ENCODE measurements around the gene TRIM8.

TRIM8 gene

DNA sequence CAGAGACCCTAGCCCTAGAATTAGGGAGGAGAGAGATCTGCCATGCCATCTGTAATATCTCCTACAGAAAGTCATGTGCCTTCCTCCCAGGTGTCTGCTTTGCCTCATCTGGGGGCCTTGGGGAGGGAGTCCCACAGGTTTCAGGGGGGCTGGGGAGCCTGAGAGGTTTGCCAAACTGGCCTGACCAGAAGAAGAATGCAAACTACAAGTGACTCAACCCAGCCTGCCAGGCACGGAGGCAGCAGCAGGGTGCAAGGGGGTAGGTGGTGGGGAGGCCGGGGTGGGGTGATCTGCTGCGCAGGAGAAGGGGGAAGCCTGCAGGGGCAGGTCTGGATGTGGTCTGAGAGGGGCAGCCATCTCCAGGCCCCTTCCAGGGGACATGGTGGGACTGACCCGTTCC lies 9.6 kb upstream of the TRIM8 start:
- DNase-seq, result no peak

DNA sequence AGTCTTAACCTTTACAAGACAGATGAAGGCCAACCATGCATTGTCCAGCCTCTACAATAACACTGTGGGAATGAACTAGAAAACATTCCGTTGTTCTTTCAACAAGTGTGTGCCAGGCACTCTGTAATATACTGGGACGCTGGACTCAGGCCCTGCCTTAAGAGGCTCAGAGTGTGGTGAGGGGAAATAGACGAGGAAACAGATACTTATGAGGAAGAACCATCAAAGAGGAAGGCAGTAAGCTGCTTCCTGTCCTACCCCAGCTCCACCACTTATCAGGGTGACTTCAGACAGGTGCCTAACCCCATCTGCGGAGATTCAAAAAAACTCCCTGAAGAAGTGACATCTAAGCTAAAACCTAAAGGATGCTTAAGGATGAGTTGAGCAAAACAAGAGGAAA lies 8.9 kb upstream of the TRIM8 start:
- no peak for DNase-seq

DNA sequence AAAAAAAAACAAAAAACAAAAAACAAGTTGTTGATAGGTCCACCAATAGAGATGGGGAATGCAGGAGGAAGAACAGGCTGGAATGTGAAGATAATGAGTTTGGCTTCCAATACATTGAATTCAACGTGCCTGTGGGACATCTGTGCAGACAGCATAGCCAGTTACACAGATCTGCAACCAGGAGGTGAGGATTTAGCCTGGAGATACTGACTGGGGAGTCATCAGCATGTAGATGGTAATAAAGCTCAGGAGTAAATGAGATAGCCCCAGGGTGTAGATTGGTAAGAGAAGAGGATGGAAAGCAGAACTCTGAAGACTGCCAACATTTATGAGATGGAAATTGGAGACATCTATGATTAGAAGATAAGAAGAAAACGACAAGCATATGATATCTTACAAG lies 4.7 kb upstream of the TRIM8 start:
- DNase-seq, result no peak

DNA sequence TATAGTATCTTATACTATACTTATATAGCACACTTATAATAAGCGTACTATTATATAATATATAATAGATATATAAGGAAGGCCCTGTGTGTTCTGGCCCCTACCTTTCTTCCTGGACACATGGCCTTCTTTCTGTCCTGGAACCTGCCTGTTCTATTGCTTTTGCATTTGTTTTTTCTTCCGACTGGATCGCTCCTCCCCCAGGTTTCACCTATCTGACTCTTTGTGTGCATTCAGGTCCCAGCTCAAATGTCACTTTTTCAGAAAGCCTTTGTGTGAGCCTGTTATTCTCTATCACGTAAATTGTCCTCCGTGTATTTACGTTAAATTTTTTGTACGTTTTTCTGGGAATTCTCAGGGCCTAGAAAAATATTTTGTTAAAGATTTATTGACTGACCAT lies 2.9 kb upstream of the TRIM8 start:
- DNase-seq, result no peak

DNA sequence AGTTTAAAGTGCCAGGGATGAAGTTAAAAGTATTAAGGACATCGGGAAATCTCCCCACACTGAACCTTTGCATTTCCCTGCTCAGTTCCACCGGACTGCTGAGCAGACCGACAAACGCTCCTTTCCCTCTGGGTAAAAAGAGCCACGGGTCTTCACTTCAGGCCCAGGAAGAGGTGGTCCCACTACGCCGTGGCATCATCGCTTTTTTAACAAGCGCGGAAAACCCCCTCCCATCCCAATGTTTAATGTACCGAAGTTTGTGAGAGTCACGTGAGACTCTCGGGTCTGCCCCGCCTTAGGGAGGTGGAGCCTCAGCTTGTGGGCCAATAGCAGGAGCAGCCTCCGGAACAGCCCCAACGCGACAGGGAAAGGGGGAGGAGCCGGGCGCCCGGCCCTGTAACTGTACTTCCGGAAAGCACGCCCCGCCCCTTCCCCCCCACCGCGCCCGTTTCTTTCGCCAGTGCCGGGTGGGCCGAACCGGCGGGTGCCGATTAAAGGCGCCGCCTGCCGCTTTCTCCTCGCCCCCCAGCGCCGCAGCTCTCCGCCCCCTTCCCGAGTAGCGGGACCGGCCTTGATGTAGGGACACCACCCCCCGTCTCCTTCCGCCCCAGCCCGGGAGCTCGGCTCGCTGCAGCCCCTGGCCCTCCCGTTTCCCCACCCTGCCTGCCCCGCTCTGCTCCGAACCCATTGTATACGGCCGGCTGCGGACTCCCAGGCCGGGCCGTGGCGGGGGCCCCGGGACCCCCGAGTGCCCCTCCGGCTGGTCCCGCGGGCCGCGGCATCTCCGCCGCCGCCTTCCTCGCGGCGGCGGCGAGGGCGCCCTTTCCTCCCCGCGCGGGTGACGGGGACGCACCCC lies 2.2 kb upstream of the TRIM8 start:
- peak; percentile 91 for DNase-seq

DNA sequence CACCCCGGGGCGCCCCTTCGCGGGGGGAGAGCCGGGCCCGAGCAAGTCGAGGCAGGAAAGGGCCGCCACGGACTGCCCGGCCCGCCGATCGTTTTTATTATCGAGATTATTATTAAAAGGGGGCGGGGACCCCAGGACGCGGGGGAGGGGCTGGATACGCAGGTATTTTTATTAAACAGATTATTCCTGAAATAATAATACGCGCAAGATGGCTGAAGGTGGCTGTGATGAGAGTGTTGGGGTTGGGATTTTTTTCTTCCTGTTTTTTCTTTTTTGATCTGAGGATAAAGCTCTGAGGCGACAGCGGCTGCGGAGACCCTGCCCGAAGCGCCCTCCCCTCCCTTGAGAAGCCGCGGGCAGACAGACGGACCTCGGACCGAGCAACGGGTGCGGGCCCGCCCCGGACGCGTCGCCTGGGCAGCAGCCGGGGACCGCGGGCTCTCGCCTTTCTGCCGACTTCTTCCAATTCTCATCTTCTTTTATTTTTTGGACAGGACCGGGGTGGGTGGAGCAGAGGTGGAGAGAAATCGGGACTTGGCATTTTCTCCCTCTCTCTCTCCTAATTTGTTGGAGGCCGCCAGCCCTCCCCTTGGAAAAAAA lies 1.4 kb upstream of the TRIM8 start:
- DNase-seq, result no peak

DNA sequence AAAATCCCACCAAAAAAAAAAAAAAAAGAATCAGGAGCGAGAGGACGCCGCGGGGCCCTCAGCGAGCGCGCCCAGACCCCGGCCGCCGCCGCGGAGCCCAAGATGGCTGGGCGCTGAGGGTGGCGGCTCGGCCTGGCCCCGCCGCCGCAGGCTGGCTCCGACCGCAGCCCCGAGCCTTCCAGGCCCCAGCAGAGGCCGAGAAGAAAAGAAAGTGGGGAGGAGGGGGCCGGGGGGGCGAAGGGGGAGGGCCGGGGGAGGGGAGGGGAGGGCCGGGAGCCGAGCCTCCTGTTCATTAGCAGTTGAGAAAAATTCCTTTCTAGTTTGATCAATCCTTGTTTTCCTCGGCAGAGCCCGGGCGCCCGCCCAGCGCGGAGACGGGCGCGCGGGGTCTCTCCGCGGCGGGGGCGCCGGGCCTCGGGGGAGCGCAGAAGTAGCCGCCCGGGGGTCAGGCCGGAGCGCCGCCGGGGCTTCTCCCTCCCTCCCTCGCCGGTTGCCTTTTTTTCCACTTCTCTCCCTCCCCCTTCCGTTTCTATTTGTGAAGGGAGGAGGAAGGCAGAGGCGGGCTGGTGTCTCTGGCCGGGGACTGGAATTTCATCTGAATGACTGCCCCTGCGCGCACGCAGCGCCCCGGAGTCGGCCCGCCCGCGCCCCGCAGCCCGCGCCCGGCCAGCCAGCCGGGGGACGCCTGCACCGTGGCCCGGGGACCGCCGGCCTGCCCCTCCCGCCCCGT lies 778 bp upstream of the TRIM8 start:
- DNase-seq, result no peak

DNA sequence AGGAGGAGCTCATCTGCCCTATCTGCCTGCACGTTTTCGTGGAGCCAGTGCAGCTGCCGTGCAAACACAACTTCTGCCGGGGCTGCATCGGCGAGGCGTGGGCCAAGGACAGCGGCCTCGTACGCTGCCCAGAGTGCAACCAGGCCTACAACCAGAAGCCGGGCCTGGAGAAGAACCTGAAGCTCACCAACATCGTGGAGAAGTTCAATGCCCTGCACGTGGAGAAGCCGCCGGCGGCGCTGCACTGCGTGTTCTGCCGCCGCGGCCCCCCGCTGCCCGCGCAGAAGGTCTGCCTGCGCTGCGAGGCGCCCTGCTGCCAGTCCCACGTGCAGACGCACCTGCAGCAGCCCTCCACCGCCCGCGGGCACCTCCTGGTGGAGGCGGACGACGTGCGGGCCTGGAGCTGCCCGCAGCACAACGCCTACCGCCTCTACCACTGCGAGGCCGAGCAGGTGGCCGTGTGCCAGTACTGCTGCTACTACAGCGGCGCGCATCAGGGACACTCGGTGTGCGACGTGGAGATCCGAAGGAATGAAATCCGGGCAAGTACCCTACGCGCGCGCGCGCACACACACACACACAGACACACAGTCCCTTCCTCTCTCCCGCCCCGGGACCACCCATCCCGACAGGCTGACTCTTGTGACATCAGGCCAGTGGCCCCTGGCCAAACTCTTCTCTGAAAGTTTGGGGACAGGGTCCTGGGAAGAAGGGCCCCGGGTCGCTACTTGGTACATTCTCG lies 538 bp downstream of the TRIM8 start:
- DNase-seq, result peak; percentile 49

DNA sequence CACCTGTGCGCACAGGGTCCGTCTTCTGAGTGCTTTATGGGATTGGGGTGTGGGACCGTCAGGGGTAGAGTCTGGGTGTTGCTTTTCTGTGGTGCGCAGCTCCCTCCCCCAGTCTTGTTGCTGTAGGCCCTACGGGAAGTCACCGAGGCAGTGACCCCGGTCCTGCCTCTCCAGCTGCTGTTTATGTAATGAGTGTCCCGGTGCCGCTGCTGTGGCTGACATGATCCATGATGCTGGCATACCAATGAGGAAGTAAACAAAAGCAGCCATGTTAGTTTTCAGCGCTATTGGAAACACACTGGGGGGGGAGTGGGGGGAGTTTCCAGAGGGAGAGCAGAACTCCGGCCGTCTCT lies 1.1 kb downstream of the TRIM8 start:
- no peak for DNase-seq

DNA sequence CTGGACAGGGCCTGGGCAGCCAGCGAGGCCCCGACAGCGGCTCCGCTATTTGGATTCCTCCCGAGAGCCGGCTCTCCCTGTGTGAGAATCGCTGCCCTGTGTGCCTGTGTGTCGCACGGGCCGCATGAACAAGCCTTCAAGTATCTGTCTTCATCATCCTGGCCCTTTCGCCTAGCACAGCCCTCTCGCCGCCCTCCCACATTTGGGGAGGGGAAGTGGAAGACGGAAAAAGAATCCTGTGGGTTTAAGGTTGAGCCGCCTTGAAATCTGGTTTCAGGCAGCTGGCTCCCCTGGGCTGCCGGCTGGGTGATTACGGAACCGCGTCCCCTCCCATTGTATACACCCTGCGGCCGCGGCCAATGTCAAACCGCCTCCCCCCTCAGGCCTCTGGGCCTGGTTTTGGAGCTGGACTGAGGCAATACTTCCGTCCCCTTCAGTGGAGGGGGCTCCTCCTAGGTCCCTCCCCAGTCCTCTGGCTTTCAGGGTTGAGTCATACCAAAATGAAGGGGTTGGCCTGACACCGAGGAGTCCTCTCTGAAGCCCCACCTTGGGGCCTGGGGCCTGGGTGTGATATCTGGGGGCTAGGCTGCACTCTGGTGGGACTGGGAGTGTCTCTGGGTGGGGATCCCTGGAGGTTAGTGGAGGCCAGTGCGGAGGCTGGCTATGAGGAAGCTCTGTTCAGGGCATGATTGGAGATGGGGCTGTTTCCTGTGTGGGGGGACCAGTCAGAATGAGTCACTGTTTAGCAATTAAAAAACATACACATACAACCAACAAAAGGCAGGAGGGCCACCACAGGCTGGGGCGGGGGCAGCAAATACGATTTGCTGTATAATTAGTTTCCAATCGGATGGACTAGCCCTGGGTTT lies 1.7 kb downstream of the TRIM8 start:
- no peak for DNase-seq

DNA sequence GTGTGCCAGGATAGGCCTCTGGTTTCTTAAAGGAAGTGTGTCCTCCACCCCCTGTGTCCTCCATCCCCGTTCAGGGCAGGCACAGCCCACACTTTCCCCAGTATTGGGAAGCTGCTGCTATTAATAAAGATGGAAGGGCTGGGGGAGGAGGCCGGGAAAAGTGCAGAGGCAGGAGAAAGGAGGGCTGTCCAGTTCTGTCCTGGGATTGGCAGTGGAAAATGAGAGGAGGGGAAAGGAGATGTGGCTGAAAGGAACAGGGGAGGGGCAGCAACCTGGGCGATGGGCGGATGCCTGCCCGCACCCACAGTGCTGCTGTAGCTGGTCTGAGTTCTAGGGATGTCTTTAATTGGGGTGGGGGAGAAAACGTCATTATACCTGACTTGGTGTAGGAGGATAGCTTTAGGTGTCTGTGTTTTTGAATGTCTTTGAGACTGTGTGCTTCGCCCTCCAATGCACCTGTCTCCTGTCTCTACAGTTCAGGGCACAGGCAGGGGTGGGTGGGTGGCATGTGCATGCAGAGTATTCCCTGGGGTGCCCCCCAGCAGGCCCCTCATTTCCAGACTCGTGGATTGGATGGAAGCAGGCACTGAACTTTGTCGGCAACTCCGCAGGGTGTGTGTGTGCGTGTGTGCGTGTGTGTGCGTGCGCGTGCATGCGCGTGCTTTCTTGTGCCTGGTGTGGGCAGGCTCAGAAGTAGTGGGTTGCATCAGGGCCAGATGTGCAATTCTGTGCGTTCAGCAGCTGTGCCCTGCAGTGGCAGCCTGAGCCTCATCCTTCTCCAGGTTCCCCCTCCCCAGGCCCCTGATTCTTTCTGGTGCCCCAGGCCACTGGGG lies 2.5 kb downstream of the TRIM8 start:
- DNase-seq, result no peak

DNA sequence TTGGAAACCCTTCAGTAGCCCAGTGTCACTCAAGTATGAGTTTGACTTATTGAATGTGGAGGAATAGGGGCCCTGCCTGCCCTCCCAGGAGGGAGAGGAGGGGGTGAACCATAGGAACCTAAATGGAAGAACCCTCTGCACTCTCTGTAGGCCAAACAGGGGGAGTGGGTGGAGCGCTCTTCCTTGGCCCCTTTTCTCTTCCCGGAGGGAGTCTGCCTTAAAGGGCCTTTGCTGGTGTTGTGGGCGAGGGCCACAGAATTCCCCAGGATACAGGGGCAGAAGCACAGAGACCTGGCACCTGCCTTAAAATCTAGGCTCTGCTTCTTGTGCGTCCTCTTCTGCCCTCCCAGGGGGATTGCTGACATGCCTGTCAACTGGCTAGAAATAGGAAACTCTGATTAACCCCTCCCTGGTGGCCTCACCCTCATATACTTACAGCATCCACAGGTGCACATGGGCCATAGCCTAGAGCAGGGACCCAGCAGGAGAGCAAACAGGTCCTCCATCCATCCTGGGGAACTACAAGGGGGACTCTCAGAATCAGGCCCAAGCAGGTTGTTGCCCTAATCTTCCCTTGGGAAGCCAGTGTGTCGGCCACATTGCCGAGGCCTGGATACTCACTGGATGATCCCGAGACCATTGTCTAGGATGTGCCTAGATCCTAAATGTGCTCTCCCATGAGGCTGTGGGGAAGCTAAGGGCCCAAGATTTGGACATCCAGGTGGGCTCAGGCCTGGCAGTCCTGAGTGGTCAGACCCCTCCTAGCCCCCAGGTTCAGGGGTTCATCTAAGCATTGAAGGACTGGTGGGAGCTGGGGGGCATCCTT lies 3.4 kb downstream of the TRIM8 start:
- DNase-seq, result no peak

DNA sequence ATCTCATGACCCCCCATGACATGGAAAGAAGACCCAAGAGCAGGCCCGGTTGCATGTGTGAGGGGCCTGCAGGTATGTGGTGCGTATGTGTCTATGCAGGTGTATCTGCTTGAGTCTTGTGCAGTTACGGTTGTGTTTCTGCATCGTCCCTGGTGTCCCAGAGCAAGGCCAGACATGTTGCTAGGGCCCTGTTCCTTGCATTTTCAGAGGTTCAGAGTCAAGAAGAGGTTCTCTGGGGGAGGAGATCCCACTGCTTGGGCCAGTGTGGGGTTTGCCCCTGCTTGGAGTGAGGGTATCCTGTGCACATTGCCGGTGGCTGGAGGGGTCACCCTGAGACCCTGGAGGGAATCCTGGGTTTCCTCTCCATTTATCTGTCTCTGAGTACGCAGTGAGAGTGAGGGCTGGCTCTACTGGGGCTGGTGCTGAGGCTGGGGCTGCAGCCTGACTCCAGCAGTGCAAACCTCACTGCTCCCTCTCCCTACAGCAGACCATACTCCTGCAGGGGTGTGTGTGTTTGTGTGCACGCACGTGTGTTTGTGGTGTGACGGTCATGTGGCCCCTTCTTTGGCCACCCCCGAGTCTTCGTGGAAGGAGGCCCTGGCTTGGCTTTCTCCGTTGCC lies 4.1 kb downstream of the TRIM8 start:
- no peak for DNase-seq

DNA sequence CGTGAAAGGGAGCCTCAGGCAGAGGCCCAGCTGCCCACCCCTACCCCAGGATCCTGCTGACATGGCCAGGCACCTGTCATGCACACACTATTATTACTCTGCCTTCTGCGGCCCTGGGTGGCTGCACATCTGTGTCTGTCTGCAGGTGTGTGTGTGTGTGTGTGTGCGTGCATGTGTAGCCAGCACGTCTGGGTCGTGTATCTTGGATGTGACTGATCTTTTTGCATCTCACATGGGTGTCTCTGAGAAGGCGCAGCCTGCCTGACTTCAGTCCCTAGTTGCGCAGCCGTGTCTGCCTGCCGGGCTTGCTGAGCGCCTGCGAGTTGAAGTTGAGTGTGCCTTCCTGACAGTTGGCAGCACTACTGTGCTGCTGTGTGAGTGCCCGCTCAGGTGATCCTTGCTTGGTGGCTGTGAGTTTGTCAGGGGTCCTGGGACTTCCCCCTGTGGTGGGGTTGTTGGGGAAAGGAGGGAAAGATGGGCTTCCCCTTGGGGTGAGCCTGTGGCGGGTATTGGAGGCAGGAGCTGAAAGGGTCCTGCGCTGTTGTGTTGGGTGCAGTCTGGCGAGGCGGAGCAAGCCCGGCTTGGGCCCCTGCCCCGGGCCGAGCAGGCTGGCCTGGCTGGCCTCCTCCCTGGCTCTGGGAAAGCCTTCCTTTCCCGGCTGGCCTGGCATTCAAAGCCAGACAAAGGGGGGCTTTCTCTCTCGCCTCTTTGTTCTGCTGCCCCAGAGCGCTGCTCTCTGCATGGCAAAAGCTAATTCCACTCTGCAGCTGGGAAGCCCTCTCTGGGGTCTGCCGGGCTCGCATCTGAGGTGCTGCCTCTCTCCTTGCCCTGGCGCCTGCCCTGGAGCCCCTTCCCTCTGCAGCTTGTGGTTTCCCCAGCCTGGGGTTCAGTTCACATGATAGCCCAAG lies 4.9 kb downstream of the TRIM8 start:
- no peak for DNase-seq

DNA sequence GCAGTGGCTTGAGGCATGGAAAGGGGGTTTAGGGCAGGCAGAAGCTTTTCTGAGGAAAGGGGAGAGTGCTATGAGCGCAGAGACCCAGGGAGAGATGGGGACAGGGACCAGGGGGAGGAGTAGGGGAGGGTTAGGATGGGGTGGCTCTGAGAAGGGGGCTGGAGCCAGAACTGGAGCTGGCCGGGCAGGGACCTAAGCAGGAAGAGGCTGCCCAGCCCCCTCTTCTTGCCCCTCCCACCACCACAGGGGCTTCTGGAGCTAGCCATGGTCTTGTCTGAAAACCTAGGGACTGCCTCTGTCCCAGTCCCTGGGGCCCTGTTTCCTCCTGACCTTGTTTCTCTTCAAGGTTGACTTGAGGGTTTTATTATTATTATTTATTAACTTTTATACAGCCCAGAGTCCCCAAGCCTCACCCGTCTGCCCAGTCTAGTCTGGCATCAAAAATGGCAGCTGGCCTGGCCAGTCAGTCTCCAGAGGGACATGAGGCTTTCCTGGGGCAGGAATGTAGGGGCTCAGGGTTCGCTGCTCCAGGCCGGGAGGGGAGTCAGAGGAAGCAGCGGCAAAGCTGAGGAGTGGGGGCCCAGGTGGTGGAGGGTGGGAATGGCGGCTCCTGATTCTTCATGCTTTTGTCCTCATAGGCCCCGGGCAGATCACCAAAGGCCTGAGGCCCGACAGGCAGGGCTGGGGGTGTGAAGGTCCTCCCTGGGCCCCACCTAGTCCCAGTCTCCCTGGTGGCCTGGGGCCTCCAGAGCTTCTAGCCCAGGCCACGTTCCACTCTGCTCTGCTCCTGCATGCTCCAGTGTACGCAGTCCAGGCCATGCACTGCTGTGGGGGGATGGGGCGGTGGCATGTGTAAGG lies 5.7 kb downstream of the TRIM8 start:
- DNase-seq, result no peak

DNA sequence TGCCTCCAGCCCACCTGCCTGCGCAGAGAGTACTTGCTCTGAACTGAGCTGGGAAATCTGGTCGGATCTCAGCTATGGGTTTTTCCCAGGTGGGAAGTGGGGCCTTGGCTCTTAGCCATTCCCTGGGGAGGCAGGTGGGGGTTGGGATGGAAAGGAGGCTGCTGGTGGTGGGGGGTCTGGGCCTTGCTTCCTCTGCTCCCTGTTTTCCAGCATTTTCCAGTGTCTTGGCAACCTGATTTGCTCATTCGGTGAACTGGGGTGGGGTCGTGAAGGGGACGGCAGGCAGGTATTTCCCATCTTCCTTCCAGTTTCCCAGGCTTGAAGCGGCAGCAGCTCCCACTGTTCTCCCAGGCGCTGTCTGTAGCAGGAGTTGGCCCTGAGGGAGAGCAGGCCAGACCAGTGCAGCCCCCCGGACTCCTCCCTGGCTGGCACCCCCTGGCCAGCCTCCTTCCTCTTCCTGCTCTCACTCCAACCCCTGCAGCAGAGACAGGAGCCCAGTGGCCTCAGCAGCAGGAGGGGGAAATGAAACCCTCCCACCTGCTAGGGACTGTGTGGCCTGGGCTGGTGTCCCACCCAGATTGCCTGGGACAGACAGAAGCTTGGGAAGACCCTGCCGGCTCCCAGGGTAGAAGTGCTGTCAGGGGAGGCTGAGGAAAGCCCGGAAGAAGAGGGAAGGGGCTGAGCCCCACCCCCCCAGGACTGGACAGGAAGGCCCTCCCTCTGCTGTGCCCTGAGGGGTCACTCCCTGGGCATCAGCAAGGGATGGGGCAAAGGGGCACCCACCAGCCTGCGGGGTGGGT lies 6.6 kb downstream of the TRIM8 start:
- DNase-seq, result no peak
